WERI-Rb-1 (cell line): Measurements from ENCODE around the gene PLPP3.

Experiments used
- DNase-seq: peaks from one replicate; pipeline ENCODE4 v3.0.0-alpha.2; 2020
- H3K27ac ChIP-seq: fragments of 250-450 bp; sonication (Bioruptor Pico); 2 replicates; pipeline ENCODE4 v1.5.1; 2020; ENCODE audit warnings: mild to moderate bottlenecking, moderate library complexity
- H3K27me3 ChIP-seq: fragments of 250-450 bp; sonication (Bioruptor Pico); 2 replicates; pipeline ENCODE4 v1.5.1; 2021; ENCODE audit warnings: mild to moderate bottlenecking, low read depth, moderate library complexity; ENCODE audit not compliant: insufficient read depth, severe bottlenecking
- H3K36me3 ChIP-seq: fragments of 250-450 bp; sonication (Bioruptor Pico); 2 replicates; pipeline ENCODE4 v1.5.1; 2020; ENCODE audit warnings: mild to moderate bottlenecking, moderate library complexity
- H3K4me3 ChIP-seq: 2 replicates; pipeline ENCODE4 v1.5.1; 2011; ENCODE audit warnings: low read depth, mild to moderate bottlenecking, control low read depth, low read length
- H3K9me3 ChIP-seq: fragments of 250-450 bp; sonication (Bioruptor Pico); 2 replicates; pipeline ENCODE4 v1.5.1; 2021; ENCODE audit warnings: mild to moderate bottlenecking, moderate library complexity; ENCODE audit not compliant: severe bottlenecking
- TF ChIP-seq, protein P1 (sequence below): IDR thresholded peaks from 2 replicates; pipeline ENCODE4 v1.5.1; 2011; ENCODE audit warnings: low read depth, mild to moderate bottlenecking, control low read depth, inconsistent platforms, low read length

The PLPP3 gene

DNA sequence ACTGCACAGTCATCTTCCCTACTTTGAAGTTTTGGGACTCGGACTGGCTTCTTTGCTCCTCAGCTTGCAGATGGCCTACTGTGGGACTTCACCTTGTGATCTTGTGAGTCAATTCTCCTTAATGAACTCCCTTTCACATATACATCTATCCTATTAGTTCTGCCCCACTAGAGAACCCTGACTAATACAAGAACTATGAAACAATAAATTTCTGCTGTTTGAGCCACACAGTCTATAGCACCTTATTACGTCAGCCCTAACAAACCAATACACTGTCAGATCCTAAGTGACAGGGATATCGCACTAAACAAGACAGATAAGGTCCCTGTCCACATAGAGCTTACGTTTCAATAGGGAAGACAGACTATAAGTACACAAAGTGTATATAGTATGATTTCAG lies 120.1 kb downstream of the PLPP3 start:
- H3K27ac ChIP-seq = no peak overlapping the region
- no peak for DNase-seq
- no peaks in the 10 kb centered on the region for H3K36me3 ChIP-seq
- H3K27me3 ChIP-seq = no peaks in the 10 kb centered on the region
- no peak overlapping the region for H3K4me3 ChIP-seq
- H3K9me3 ChIP-seq = no peaks in the 10 kb centered on the region
- TF ChIP-seq, protein P1, sequence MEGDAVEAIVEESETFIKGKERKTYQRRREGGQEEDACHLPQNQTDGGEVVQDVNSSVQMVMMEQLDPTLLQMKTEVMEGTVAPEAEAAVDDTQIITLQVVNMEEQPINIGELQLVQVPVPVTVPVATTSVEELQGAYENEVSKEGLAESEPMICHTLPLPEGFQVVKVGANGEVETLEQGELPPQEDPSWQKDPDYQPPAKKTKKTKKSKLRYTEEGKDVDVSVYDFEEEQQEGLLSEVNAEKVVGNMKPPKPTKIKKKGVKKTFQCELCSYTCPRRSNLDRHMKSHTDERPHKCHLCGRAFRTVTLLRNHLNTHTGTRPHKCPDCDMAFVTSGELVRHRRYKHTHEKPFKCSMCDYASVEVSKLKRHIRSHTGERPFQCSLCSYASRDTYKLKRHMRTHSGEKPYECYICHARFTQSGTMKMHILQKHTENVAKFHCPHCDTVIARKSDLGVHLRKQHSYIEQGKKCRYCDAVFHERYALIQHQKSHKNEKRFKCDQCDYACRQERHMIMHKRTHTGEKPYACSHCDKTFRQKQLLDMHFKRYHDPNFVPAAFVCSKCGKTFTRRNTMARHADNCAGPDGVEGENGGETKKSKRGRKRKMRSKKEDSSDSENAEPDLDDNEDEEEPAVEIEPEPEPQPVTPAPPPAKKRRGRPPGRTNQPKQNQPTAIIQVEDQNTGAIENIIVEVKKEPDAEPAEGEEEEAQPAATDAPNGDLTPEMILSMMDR = no peak

DNA sequence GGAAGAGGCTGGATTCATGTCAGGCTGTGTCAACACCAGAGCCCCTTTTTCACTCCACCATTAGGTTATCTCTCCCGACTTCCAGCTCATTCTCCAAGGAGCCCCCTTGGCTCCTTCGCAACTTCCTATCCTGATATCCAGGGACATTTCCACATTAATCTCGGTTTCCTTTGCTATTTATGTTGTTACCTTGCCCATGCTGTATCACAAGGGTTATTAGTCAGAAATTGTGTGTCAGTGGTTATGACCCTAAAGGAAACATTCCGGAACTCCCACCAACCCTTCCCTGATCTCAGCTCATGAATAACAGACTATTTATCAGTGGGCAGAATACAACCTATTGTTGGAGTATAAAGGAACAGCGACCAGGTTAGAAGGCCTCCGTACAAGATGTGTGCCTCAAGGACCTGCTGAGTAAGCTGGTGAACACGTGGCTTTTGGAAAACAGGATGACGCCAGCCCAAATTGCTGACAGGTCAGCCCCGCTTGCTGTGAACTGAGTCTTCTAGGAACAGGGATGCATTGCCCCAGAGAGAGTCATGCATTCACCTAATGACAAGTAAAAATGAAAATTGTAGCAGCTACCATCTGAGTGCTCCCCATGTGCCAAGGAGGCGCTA lies 121.5 kb downstream of the PLPP3 start:
- H3K9me3 ChIP-seq = no peaks in the 10 kb centered on the region
- DNase-seq = no peak
- TF ChIP-seq, protein P1 = no peak
- no peaks in the 10 kb centered on the region for H3K27me3 ChIP-seq
- no peak overlapping the region for H3K27ac ChIP-seq
- no peaks in the 10 kb centered on the region for H3K36me3 ChIP-seq
- H3K4me3 ChIP-seq = no peak overlapping the region

DNA sequence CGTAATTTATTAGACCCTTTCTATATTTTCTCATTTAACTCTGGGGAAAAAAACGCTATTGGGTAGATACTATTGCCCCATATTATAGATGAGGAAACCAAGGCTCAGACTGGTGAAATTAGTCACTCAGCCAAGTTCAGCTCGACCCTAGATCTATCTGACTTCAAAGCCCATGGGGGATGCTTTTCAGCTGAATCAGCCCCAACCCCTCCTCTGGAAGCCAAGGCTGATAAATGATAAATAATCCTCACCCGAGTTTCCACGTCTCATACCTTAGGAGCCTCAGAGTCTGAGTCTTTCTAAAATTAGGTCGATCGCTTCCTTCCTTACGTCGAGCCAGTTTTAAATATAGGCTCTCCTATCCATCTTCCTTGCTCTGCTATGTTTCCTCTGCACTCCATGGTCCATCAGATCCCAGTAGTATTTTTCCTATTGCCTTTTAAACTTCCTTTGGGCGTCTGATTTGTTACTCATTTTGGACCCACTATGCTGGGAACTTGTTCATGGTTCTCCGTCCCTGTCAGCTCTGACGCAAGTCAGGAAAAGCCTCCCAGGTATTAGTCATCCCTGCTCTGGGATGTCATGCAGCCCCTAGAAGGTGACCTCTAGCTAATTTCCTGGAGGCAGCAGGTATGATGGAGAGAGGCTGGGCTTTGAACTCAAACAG lies 122.8 kb downstream of the PLPP3 start:
- Histone ChIP-seq H3K27ac (no peak overlapping the region), H3K27me3 (no peaks in the 10 kb centered on the region), H3K9me3 (no peaks in the 10 kb centered on the region), H3K36me3 (no peaks in the 10 kb centered on the region), H3K4me3 (no peak overlapping the region)
- DNase-seq = no peak
- TF ChIP-seq, protein P1 = no peak

DNA sequence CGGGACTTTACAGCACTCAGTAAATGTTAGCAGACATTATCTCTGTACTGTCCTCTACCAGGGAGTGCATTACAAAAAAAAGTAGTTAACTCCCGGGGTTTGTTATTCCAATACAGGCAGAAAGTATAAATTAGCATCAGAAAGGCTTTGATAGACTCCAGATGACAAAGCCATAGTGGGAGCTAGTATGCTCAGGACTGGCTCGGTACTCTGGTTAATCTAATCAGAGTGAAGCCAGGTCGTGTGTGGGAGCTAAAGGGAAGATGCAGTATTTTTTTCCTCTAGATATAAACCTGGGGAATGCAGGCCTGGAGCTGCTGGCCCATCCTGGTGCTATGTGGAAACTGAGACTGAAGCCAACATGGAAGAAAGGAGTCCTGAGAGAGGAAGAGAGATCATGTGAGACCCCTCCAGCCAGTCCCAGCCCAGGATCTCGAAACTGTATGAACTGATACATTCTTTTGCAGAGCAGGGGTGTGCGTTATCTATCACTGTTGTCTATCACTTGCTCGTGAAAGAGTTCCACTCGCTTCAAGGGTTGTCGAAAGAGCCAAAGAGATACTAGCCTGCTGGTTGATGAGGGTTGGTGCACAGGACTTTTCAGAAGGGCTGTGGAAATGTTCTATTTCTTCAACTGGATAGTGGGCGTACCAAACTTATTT lies 125.8 kb downstream of the PLPP3 start:
- no peaks in the 10 kb centered on the region for H3K9me3 ChIP-seq
- H3K27me3 ChIP-seq = no peaks in the 10 kb centered on the region
- no peaks in the 10 kb centered on the region for H3K36me3 ChIP-seq
- H3K27ac ChIP-seq = no peak overlapping the region
- DNase-seq = no peak
- TF ChIP-seq, protein P1 = no peak
- H3K4me3 ChIP-seq = no peak overlapping the region

DNA sequence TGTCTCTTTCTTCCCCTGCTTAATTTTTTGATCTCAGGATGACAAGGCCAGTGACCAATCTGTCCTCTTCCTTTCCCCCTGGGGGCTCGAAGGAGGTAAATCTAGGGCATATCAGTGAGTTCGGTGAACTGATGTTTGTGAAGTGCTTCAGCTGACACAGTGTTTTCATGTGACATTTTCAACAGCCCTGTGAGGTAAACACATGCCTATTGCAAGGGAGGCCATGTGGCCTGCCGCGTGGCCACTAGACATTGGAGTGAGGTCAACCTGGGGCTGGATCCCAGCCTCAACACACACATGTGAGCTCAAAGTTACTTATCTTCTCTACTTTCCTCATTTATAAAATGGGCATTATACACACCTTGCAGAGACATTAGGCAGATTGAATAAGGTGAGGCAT lies 126.3 kb downstream of the PLPP3 start:
- DNase-seq = no peak
- no peak overlapping the region for H3K4me3 ChIP-seq
- no peaks in the 10 kb centered on the region for H3K9me3 ChIP-seq
- TF ChIP-seq, protein P1 = no peak
- no peaks in the 10 kb centered on the region for H3K27me3 ChIP-seq
- H3K27ac ChIP-seq = no peak overlapping the region
- no peaks in the 10 kb centered on the region for H3K36me3 ChIP-seq
